NCI-H2171 treated with DMSO at 0.1 percent for 48 hours (cell line): ENCODE measurements around the gene STMN3.
"Not testable (repeated sequence)": the region's sequence is repeated elsewhere in the genome, so short reads cannot be mapped to it uniquely, and the experiment has no call there.

ENCODE experiments used
- DNase-seq: peaks from one replicate; lab custom pipeline; 2025; lab: John Stamatoyannopoulos, UW

STMN3 gene

GRCh38 chr20:63612276-63612931 is 40.8 kb downstream of the STMN3 start:
- DNase-seq, result no peak

- no peak for DNase-seq
These were observed 41.6 kb downstream of the STMN3 start for GRCh38 chr20:63611646-63612045.

GRCh38 chr20:63610581-63611435 is 42.4 kb downstream of the STMN3 start:
- no peak for DNase-seq

DNA sequence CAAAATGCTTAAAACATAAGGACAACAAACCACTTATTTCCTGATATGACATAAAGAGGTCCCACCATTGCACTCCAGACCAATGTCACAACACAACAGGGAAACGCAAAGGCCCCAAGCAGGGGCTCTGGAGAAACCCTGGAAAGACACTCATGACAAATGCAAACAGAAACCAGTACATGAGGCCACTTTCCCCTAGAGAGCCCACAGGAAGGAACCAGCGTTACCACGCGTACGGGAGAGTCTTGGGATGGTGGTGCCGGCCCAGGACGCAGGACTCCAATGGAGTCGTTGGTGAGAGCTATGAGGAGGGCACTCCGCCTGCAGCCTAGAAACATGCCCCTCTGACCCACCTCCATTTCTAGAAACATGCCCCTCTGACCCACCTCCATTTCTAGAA is 46.5 kb downstream of the STMN3 start:
- no peak for DNase-seq

DNA sequence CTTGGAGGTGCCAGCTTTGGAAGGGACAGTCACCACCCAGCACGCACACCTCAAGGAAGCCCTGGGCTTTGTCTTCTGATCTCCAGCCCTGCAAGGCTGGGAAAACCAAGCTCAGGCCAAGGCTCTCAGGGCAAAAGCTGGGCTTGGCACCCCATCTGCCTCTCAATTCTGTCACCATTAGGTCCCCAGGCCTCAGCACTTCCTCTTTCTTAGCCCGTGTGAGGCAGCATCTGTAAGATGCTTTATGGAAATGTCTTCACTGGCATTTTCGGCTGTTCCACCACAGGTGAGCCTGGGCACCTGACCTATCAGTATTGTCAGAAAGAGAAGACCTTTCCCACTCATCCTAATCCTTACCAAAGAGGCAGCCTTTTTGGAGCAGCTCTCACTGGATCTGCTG is 50.9 kb downstream of the STMN3 start:
- no peak for DNase-seq

DNA sequence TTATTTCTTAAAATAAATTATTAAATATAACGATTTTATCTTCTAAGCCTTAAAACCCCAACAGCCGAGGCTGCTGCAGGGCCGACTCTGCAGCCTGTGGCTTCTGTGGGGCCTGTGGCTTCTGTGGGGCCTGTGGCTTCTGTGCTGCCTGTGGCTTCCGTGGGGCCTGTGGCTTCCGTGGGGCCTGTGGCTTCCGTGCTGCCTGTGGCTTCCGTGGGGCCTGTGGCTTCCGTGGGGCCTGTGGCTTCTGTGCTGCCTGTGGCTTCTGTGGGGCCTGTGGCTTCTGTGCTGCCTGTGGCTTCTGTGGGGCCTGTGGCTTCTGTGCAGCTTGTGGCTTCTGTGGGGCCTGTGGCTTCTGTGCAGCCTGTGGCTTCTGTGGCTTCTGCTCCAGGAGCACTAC is 51.5 kb downstream of the STMN3 start:
- DNase-seq, result not testable (repeated sequence)

- DNase-seq, result no peak
These were observed 53.7 kb downstream of the STMN3 start for GRCh38 chr20:63599396-63600050.

DNA sequence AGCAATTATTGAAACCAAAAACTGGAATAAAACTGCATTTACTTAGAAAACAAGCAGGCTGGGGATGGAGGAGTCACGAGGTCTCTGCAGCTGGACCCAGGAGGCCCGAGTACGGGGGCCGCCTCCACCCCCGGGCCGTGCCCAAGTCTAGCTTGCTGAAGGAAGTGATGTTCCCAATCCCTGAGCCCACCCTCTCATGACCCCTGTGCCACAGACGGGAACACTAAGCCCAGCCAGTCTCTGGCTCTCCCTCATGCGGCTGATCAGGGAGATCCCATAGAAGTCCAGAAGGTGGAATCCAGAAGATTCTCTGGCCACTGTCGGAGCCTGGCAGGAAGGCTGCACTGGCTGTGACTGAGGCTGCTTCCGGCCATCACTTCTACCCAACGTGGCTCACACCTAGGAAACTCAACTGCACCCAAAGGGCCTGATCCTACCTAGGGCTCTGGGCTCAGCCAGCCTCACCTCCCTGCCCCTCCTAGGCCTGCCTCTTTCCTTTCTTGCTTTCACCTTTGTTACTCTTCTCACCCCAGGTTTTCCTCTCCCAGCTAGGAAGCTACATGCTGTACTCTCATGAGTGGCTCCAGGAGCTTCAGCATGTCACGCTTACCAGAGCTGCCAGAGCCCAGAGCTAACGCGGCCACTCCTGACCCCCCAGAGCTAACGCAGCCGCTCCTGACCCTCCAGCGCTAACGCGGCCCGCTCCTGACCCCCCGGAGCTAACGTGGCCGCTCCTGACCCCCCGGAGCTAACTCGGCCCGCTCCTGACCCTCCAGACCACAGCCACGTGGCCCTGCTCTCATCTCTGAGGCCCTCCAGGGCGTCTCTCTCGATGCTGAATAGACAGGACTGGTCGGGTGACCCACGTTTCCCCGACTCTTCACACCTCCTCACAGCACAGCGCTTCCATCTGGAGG is 54.5 kb downstream of the STMN3 start:
- DNase-seq, result no peak

- peak; percentile 87 for DNase-seq
These were observed 55.4 kb downstream of the STMN3 start for GRCh38 chr20:63597651-63598478.

- DNase-seq, result no peak
These were observed 56.8 kb downstream of the STMN3 start for GRCh38 chr20:63596423-63596822.

GRCh38 chr20:63595416-63596127 is 57.7 kb downstream of the STMN3 start:
- no peak for DNase-seq

DNA sequence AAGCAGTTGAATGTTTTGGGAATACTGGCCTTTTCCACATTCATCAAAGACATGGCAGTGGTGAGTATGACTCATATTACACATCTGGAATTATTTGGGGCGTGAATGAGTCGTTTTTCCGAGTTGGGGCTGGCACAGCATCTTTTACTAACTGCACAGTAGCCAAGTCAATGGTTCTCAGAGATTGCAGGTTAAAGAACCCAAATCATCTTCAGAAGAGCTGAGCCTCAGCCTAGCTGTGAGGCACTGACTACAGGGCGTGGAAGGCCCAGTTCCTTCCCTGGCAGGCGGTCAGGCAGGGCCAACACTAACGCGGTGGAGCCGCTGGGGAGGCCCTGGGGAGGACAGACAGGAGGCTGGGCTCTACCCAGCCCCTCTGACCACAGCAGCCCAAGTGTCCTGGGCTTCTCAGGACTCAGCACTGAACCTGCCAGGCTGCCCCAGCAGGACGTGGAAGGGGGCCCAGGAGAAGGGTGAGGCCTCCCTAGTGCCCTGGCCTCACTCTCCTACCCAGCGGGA is 59.1 kb downstream of the STMN3 start:
- no peak for DNase-seq

DNA sequence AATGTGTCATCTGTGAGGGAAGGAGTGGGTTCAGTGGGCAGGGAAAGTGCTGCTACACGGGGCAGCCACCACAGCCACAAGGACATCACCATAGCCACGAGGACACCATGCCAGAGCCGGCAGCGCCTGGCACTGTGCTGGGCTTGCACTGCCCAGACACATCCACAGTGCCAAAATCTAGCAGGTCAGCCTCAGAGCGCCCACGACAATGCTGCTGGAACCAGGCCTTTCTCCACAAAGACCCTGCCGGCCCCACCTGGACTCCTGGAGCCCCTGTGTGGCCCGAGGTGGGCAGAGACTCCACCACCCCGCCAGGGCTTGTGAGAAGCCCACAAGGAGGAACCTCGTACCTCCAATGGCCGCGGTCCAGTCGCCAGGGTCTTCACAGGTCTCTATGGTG is 60.6 kb downstream of the STMN3 start:
- no peak for DNase-seq

GRCh38 chr20:63591786-63592355 is 61.4 kb downstream of the STMN3 start:
- no peak for DNase-seq

- no peak for DNase-seq
These were observed 62.1 kb downstream of the STMN3 start for GRCh38 chr20:63591147-63591533.

- DNase-seq, result no peak
These were observed 62.7 kb downstream of the STMN3 start for GRCh38 chr20:63590218-63591146.
